AG20443 (cell line): ENCODE measurements around the gene KLF9.

Source experiments
- DNase-seq: peaks from one replicate; pipeline ENCODE4 v3.0.0; 2012; ENCODE audit warnings: low spot score, mixed read lengths

The KLF9 gene

DNA sequence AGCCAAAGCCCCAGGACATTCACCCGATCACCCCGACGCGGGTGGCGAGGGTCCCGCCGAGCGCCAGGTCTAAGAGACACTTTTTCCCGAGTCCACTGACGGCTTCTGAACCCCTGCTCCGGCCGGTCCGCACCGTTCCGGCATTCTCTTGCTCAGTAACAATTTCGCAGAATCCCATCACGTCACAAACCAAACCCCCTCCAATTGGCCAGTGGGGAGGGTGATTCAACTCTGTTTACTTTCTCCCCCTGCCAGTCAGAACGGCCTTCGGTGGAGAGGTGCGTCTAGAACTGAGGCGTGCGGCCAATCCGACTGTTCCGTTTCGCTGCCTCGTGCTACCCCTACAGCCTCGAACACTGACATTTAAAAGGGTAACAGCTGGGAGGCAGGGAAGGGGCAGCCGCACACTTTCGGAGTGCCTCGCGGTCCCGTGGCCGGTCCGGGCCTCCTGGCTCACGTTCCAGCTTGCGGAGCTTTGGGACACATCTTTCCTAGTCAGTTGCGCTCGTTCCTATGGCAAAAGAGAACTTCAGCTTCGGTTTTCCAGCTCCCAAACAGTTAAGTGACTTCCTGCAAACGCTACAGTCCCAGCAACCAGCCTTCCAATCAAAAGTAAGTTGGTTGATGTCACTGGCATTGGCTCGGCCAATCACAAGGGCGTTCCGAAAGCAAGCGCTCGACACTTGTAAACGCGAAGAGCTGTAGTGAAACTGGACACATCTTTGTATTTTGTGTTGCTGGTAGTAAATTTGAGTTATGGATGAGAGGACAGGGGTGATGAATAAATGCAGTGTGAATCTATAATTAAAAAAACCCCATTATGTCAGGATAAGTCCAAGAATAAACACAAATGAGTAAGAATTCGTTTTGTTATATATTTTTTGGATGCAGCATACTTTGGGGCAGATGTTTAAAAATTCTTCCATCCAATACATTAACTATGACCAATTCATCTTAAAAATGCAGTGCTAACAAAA is at the start of gene KLF9:
Gene KLF9, minus strand, starts transcription at position 859 of the 977 bp plus-strand sequence. CDS start 1,294 bp downstream, outside the sequence.
- peak; percentile 88 for DNase-seq

DNA sequence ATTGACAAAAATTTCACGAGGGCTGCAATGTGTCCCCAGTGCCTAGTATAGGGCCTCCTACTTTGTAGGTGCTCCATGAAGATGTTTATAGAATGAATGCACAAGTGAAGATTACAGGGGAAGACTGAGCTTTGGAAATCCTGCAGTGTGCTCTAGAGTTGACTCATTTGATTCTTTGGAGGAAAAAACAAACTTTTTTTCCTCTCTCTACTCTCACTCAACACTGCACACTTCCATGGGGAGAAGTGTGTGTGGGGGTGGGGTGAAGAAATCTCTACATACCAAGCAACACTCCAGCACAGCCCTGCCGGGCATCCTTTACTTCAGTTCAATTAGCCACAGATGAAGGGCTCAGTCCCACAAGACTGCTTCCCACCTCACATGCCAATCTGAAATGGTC is 49.4 kb upstream of the KLF9 start:
- no peak for DNase-seq

DNA sequence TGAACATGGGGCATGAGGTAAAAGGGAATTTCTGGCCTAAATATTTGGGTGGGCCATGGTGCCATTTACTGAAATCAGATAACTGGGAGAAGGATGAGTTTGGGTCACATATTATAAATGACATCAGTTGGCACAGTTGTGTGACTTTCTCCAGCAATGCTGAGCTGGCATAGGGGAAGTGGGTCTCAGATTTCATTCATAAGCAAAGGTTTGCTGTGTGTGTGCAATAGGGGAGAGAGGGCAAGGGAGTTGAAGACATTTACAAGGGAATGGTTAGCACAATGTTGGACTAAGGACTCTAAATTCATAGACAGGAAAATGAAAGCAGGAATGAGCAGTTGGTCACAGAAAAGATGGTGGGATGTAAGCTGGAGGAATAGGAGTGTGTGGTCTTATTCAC is 47.8 kb upstream of the KLF9 start:
- no peak for DNase-seq

- no peak for DNase-seq
Measured at GRCh38 chr9:70457235-70457634, 42.8 kb upstream of the KLF9 start.

DNA sequence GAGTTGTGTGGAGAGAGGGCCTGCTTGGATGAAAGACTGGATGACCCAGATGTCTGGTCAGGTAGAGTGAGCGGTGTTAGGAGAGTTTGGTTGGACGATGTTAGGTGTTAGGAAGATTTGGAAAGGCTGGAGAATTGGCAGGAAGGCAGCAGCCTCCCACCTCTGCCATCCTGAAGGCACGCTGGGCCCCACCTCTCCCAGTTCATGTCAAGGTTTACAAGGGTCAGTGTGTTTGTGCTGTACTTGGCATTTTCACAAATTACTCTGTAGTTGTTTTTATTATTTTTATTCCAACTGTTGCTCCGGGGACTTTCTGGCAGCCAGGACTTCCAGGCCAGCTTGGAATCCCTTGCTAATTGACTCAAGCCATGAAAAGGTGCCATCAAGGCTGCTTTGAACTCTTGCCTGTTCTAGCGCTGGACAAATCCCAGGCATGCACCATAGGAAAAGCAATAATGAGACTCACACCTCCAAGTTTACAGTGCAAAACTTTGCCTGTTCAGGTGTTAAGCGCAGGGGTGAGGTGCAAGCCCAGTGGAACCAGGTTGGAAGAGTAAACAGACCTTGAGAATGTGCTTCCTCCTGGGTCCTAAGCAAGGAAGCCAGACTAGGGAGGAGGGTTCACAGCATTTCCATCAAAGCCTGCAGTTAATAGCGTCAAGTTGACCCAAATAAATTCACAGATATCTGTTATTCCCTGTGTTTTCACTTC is 41.7 kb upstream of the KLF9 start:
- DNase-seq = no peak

- DNase-seq = no peak
Measured at GRCh38 chr9:70452365-70452764, 37.9 kb upstream of the KLF9 start.

DNA sequence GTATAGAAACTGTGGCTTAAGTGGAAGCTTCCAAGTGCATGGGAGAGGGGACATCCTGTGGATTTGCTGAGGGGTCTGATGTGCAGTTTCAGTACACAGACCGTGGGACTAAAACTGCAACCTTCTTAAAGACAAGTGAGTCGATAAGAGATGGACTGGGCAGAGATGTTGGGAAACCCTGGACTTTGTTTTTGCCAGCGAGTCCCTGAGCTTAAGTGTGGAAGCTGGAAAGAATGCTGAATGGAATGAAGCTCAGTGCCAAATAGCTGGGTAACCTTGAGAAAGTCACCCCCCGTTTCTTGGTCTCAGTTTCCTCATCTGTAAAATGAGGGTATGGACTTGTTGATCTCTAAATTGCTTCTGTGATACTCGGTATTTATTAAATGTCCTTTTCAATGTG is 37.3 kb upstream of the KLF9 start:
- no peak for DNase-seq

GRCh38 chr9:70450738-70451137 is 36.3 kb upstream of the KLF9 start:
- no peak for DNase-seq

DNA sequence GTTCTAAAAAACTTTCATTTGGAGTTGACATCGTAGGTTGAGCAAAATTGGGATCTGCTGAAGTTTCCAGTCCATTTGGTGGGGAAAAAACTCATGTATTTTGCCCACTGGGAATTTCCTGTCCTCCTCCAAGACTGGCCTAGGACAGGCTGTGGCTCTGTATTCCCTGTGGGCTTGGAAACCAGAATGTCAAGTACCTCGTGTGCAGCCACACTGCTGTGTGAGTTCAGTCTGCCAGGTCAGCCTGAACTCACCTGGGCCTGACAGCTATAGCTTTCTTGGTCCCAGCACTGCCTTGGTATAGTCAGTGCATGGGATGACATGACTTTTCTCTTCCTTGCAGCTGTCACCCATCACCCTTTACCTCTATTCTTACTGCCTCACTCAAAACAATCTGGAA is 35.0 kb upstream of the KLF9 start:
- no peak for DNase-seq

DNA sequence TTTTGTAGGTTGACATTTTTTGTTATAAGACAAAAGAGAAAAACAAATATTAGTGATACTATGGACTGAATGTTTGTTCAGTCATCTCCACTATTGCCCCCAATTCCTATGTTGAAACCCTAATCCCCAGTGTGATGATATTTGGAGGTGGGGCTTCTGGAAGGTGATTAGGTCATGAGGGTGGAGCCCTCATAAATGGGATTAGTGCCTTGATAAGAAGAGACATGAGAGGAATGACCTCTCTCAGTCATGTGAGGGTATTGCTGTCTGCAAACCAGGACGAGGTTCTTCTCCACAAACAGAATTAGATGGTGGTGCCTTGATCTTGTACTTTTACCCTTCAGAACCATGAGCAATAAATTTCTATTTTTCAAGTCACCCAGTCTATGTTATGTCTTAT is 34.5 kb upstream of the KLF9 start:
- no peak for DNase-seq

GRCh38 chr9:70444904-70445303 is 30.4 kb upstream of the KLF9 start:
- no peak for DNase-seq

DNA sequence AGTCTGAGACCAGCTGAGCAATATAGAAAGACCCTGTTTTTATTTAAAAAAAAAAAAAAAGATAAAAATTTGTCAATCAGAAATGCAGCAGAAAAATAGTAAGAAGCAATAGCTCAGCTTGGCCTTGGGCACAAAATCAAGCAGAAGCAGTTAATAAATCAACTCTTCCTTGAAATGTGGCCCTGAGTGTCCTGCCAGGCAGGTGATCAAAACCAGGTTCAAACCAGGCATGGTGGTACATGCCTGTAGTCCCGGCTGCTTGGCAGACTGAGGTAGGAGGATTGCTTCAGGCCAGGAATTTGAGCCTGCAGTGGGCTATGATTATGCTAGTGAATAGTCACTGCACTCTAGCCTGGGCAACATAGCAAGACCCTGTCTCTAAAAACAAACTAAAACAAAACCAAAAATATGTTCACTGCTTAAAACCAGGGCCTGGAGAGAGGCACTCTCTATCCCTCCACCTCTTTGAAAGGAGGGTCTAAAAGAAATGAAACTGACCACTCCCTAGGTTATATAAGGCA is 27.9 kb upstream of the KLF9 start:
- DNase-seq = no peak

GRCh38 chr9:70441622-70442021 is 27.2 kb upstream of the KLF9 start:
- DNase-seq = no peak

DNA sequence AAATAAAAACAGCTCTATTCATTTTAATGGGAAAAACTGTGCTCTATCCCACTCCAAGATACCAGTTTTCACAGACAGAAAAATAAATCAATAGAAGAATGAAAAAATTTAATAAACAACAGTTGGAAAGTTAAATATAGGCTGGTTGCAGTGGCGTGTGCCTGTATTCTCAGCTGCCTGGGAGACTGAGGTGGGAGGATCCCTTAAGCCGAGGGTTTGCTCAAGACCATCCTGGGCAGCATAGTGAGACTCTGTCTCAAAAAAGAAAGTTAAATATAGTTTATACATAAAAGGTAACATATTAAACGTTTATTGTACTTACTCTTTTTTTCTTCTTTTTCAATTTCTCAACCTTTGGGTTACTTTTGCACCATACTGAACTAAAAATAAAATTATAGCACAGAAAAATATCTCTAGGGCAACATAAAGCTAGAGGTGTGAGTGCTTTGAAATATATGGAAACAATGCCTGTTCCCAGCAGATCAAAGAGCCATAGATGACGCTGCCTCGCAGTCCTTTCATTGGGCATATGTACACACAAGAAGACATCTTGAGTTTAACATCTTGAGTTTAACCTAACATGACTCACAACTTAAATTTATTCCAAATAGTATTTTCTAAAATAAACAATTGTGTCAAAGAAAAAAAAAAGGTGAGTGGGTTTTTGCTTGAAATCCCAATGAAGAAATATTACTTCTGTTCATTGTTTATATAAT is 25.7 kb upstream of the KLF9 start:
- no peak for DNase-seq

- no peak for DNase-seq
Measured at GRCh38 chr9:70438341-70438928, 24.0 kb upstream of the KLF9 start.

- DNase-seq = peak; percentile 35
Measured at GRCh38 chr9:70435948-70436347, 21.5 kb upstream of the KLF9 start.

DNA sequence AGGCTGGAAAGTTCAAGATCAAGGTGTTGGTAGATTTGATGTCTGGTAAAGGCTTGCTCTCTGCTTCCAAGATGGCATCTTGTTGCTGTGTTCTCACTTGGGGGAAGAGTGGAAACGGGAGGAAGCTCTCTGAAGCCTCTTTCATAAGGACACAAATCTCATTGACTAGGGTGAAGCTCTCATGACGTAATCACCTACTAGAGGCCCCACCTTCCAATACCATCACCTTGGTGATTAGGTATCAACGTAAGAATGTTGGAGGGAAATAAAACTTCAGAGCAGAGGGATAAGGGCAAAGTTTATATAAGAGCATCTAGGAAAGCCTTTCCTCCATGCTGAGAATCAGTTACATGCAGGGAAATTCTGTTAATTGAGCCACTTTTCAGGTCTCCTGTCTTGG is 15.4 kb upstream of the KLF9 start:
- DNase-seq = no peak

DNA sequence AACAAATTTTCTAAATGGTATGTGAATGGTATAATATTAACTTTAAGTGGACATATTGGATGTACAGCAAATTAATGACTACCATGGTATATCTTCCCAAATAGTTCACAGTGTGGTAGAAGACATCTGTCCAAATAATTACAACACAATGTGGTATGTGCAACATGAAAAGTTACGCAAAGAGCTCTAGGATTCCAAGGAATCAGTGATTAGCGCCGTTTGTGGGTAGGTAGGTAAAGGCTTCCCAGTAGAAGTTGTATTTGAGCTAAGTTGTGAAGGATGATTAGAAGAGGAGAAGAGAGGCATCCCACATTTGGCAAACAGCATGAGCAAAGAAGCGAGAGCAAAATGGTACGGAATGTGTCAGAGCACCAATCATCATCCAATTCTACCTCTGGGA is 14.3 kb upstream of the KLF9 start:
- no peak for DNase-seq

GRCh38 chr9:70427161-70427945 is 12.9 kb upstream of the KLF9 start:
- DNase-seq = peak; percentile 17

DNA sequence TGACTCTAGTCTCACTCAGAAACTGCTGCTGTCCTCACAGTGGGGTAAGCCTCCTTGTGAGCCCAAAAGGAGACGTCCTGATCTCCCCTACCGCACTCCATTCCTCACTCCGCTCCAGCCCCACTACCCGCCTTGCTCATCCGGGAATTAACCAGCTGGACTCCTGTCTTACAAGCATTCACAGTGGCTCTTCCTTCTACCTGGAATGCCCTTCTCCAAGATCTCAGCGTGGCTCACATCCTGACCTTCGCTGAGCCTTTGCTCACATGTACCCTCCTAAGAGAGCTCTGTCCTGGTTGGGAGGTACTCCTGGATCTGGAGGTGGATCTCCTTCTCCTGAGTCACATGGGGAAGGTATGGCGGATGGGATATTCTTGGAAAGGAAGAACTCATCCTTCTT is 10.7 kb upstream of the KLF9 start:
- no peak for DNase-seq

DNA sequence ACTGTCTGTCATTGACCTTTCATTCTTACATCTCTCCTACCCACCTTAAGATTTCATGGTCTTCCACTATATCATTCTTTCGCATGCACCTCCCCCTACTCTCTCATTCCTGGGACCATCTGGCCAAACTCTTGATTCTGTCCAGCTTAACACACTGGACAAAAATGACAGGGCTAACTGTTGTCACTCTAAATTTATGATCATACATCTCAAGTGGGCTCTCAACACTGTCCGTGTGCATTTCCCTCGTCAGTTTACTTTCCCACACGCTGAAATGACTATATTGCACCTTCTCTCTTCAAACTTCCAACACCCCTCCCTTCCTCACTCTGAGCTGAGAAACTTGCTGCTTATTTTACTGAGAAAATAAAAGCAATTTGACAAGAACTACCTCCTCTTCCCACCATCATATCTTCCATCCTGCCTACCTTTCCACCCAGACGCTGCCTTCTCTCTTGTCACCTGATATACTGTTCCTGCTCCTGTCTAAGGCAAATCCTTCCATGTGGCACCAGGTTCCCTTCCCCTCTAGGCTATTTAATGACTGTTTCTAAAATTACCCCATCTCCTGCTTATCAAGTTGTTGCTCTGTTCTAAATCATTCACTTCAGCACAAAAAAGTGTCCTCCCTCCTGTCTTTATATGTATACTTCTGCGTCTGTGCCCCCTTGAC is 8.1 kb upstream of the KLF9 start:
- DNase-seq = no peak
